Loucy (cell line): ENCODE results near the gene CYP1A2.

Experiments
- H2AFZ ChIP-seq: fragments of 200-600 bp; sonication (generic); 2 replicates; pipeline ENCODE4 v1.6.0; 2016; ENCODE audit warnings: antibody characterized with exemption, mild to moderate bottlenecking, low read length, moderate library complexity
- H3F3A ChIP-seq: fragments of 200-600 bp; 2 replicates; pipeline ENCODE4 v1.6.0; 2016; ENCODE audit warnings: antibody characterized with exemption, low read depth, mild to moderate bottlenecking
- H3K27me3 ChIP-seq: fragments of 200-600 bp; sonication (generic); 2 replicates; pipeline ENCODE4 v1.6.1; 2014; ENCODE audit warnings: low read length, mild to moderate bottlenecking; ENCODE audit not compliant: insufficient read depth, poor library complexity, severe bottlenecking
- H3K36me3 ChIP-seq: fragments of 200-600 bp; sonication (generic); 2 replicates; pipeline ENCODE4 v1.6.1; 2016; ENCODE audit warnings: low read length; ENCODE audit not compliant: insufficient read depth
- H3K4me1 ChIP-seq: fragments of 200-600 bp; sonication (generic); 2 replicates; pipeline ENCODE4 v1.5.1; 2014; ENCODE audit warnings: low read length, mild to moderate bottlenecking; ENCODE audit not compliant: insufficient read depth, poor library complexity, severe bottlenecking
- H3K4me2 ChIP-seq: fragments of 200-600 bp; sonication (generic); 2 replicates; pipeline ENCODE4 v1.6.0; 2014; ENCODE audit warnings: antibody characterized with exemption, low read length, low read depth, mild to moderate bottlenecking; ENCODE audit not compliant: poor library complexity, severe bottlenecking
- H3K4me3 ChIP-seq: fragments of 200-600 bp; sonication (generic); 2 replicates; pipeline ENCODE4 v1.5.1; 2014; ENCODE audit warnings: low read length, mild to moderate bottlenecking, mixed read lengths; ENCODE audit not compliant: poor library complexity, severe bottlenecking
- H3K79me2 ChIP-seq: fragments of 200-600 bp; sonication (generic); 2 replicates; pipeline ENCODE4 v1.6.1; 2014; ENCODE audit warnings: low read length; ENCODE audit not compliant: insufficient read depth
- H3K9ac ChIP-seq: fragments of 200-600 bp; sonication (generic); 2 replicates; pipeline ENCODE4 v1.6.0; 2014; ENCODE audit warnings: mild to moderate bottlenecking, low read depth, low read length, moderate library complexity; ENCODE audit not compliant: poor library complexity, severe bottlenecking
- H3K9me2 ChIP-seq: fragments of 200-600 bp; sonication (generic); replicated peaks from 2 replicates; pipeline ENCODE4 v1.6.1; 2016; ENCODE audit warnings: low read depth, low read length, mixed read lengths
- H3K9me3 ChIP-seq: fragments of 200-600 bp; sonication (generic); 2 replicates; pipeline ENCODE4 v1.6.1; 2014; ENCODE audit warnings: mild to moderate bottlenecking, antibody characterized with exemption, low read length, low read depth; ENCODE audit not compliant: insufficient read depth
- H4K20me1 ChIP-seq: fragments of 200-600 bp; sonication (generic); 2 replicates; pipeline ENCODE4 v1.6.0; 2014; ENCODE audit warnings: antibody characterized with exemption, low read length, mild to moderate bottlenecking; ENCODE audit not compliant: insufficient read depth, poor library complexity, severe bottlenecking
- EZH2phosphoT487 ChIP-seq: fragments of 200-600 bp; IDR thresholded peaks from 2 replicates; pipeline ENCODE4 v1.6.1; 2018; ENCODE audit warnings: antibody characterized with exemption, mild to moderate bottlenecking, moderate library complexity, borderline replicate concordance
- TF ChIP-seq, protein P1 (sequence below): fragments of 200-600 bp; sonication (generic); conservative IDR thresholded peaks from 2 replicates; pipeline ENCODE4 v1.5.1; 2014; ENCODE audit warnings: mild to moderate bottlenecking, antibody characterized with exemption, low read length

Gene CYP1A2

DNA sequence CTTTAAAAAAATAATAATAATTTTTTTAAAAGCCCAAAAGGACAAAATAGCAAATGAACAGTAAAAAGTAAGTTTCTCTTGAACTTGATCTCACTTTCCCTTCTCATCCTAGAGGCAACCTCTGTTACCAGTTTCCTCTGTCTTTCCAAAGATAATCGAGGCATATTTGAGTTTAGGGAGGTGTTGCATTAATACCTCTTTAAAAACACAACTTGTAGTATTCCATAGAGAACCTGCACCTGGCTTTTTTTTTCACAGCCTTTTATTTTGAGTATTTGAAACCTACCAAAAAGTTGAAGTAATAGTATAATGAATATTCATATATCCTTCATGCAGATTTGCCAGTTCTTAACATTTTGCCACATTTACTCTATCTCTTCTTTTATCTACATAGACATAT is 42.4 kb downstream of the CYP1A2 start:
- H3K9me3 ChIP-seq = no peaks in the 10 kb centered on the region
- H3F3A ChIP-seq = peaks cover 6% of the 10 kb centered on the region; the same call in 1 of the 2 replicates
- peaks cover 65% of the 10 kb centered on the region for H3K4me1 ChIP-seq
- peaks cover 94% of the 10 kb centered on the region for H3K79me2 ChIP-seq
- H3K27me3 ChIP-seq = no peaks in the 10 kb centered on the region
- TF ChIP-seq, protein P1, sequence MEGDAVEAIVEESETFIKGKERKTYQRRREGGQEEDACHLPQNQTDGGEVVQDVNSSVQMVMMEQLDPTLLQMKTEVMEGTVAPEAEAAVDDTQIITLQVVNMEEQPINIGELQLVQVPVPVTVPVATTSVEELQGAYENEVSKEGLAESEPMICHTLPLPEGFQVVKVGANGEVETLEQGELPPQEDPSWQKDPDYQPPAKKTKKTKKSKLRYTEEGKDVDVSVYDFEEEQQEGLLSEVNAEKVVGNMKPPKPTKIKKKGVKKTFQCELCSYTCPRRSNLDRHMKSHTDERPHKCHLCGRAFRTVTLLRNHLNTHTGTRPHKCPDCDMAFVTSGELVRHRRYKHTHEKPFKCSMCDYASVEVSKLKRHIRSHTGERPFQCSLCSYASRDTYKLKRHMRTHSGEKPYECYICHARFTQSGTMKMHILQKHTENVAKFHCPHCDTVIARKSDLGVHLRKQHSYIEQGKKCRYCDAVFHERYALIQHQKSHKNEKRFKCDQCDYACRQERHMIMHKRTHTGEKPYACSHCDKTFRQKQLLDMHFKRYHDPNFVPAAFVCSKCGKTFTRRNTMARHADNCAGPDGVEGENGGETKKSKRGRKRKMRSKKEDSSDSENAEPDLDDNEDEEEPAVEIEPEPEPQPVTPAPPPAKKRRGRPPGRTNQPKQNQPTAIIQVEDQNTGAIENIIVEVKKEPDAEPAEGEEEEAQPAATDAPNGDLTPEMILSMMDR = no peak
- no peak for TF ChIP-seq EZH2phosphoT487
- peaks cover 90% of the 10 kb centered on the region for H4K20me1 ChIP-seq
- H3K9ac ChIP-seq = peak overlapping the region; percentile 96
- peaks cover 19% of the 10 kb centered on the region; the same call in 1 of the 2 replicates for H3K36me3 ChIP-seq
- no peaks in the 10 kb centered on the region for H3K9me2 ChIP-seq
- peak overlapping the region; percentile 83 for H3K4me3 ChIP-seq
- peak overlapping the region; percentile 95 for H3K4me2 ChIP-seq
- H2AFZ ChIP-seq = no peak overlapping the region

DNA sequence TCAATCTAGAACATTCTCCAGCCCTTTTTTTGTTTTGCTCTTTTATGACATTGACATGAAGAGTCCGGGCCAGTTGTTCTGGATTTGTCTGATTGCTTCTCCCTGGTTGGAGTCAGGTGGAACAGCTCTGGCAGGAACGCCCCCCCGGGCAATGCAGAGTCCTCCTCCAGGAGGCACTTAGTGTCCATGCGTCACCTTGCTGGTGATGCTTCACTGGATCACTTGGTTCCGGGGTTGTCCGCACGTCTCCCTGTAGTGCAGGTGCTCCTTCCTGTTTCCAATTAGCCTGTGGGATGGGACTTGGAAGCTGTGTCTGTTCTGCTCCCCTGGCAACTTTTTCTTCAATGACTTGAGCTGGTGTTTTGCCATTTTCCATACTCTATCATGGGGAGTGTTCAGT is 43.0 kb downstream of the CYP1A2 start:
- Histone ChIP-seq H3F3A (peaks cover 6% of the 10 kb centered on the region; the same call in 1 of the 2 replicates), H3K27me3 (no peaks in the 10 kb centered on the region), H2AFZ (no peak overlapping the region), H3K4me1 (peaks cover 58% of the 10 kb centered on the region), H3K79me2 (peaks cover 94% of the 10 kb centered on the region), H3K4me3 (no peak overlapping the region), H3K9me3 (no peaks in the 10 kb centered on the region), H3K9ac (peak overlapping the region; percentile 1), H4K20me1 (peaks cover 89% of the 10 kb centered on the region), H3K9me2 (no peaks in the 10 kb centered on the region), H3K4me2 (peak overlapping the region; percentile 95), H3K36me3 (peaks cover 19% of the 10 kb centered on the region; the same call in 1 of the 2 replicates)
- TF ChIP-seq EZH2phosphoT487 = no peak
- TF ChIP-seq, protein P1 = no peak

DNA sequence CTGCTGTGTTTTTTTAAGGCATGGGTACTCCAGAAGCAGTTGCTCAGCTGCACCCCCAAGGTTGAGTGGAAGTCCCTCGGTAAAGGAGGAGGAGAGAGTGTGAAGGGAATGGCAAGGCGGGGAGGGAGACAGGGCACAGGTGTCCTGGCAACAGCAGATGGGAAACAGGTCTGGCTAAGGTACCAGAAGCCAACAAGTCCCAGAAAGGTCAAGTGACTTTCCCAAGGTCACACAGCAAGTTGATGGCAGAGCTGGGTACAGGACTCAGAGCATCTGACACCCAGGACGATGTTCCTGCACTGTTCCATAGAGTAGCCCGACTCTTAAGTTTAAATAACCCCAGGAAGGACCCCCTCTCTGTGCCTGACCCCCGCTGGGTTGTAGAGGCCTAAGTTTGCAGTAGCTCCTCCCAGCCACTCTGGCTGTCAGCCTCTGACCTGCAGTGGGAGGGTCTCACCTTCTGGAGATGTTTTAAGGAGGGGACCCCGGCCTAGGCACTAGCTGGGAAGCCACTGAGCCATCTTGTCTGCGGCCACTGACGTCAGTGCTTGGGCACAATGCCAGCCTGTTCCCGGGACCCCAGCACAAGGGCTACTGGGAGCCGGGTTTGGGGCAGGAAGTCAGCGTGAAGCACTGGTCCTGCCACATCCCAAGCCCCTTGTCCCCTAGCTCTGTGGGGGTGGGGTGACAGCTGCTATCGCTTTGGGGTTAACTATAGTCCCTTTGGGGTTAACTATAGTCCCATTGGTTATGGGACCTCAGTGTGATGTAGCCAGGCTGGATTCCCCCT is 43.8 kb downstream of the CYP1A2 start:
- H3K27me3 ChIP-seq = no peaks in the 10 kb centered on the region
- no peak overlapping the region for H2AFZ ChIP-seq
- peak overlapping the region; percentile 95 for H3K4me2 ChIP-seq
- peaks cover 52% of the 10 kb centered on the region for H3K4me1 ChIP-seq
- no peak overlapping the region for H3K4me3 ChIP-seq
- no peaks in the 10 kb centered on the region for H3K9me2 ChIP-seq
- H3K9ac ChIP-seq = peak overlapping the region; percentile 1
- H3K9me3 ChIP-seq = no peaks in the 10 kb centered on the region
- peaks cover 6% of the 10 kb centered on the region; the same call in 1 of the 2 replicates for H3F3A ChIP-seq
- peaks cover 89% of the 10 kb centered on the region for H4K20me1 ChIP-seq
- peaks cover 95% of the 10 kb centered on the region for H3K79me2 ChIP-seq
- H3K36me3 ChIP-seq = peaks cover 19% of the 10 kb centered on the region; the same call in 1 of the 2 replicates
- TF ChIP-seq EZH2phosphoT487 = no peak
- TF ChIP-seq, protein P1 = no peak
